Prostate gland (tissue), 2 donors: ENCODE data around the gene FOXJ3. TPM values are rescaled to one million over a fixed set of nuclear protein-coding genes. Genes with fewer than 3 reads are reported as not detected.

Experiments used
- DNase-seq: peaks from one replicate; pipeline ENCODE4 v3.0.0-alpha.2; 2019; ENCODE audit warnings: low spot score
- H3K27ac ChIP-seq, 2 donors: fragments of 200-600 bp; sonication (generic); 2 replicates each; pipeline ENCODE4 v1.5.1; 2017 to 2019
- H3K27me3 ChIP-seq: fragments of 200-600 bp; sonication (generic); replicated peaks from 2 replicates; pipeline ENCODE4 v1.5.1; 2019; ENCODE audit not compliant: insufficient read depth
- H3K36me3 ChIP-seq, 2 donors: fragments of 200-600 bp; sonication (generic); 1 replicate in 1 of 2; 2 replicates in 1 of 2; pipeline versions ENCODE4 v1.5.1 to v1.8.1; 2017 to 2019
- H3K4me1 ChIP-seq: fragments of 200-600 bp; sonication (generic); replicated peaks from 2 replicates; pipeline ENCODE4 v1.5.1; 2019
- H3K4me3 ChIP-seq, 2 donors: fragments of 200-600 bp; sonication (generic); 2 replicates each; pipeline ENCODE4 v1.5.1; 2017 to 2019
- H3K9me3 ChIP-seq: fragments of 200-600 bp; sonication (generic); 2 replicates; pipeline ENCODE4 v1.5.1; 2017
- CTCF ChIP-seq, 4 experiments: fragments of 200-600 bp in 2 of 4; fragments of 450-650 bp in 2 of 4; sonication (generic) in 2 of 4; IDR thresholded peaks; 1 replicate in 3 of 4; 2 replicates in 1 of 4; pipeline ENCODE4 v1.5.1; 2016 to 2019; ENCODE audit warnings: antibody characterized with exemption in 4 of 4, mild to moderate bottlenecking in 2 of 4, moderate library complexity in 2 of 4
- POLR2A ChIP-seq: fragments of 450-650 bp; IDR thresholded peaks from one replicate; pipeline ENCODE4 v1.6.1; 2016; ENCODE audit warnings: antibody characterized with exemption, mild to moderate bottlenecking
- POLR2AphosphoS5 ChIP-seq: sonication (generic); formaldehyde crosslinking; IDR thresholded peaks from one replicate; pipeline ENCODE4 v1.6.1; 2017; ENCODE audit warnings: antibody characterized with exemption
- WGBS: methylation state at CpG from one replicate; pipeline ENCODE4 v1.1.5; 2018; 5-methylcytosine and 5-hydroxymethylcytosine counted together
- intact Hi-C: fragments of 100-400 bp; cut with DNase I; formaldehyde crosslinking; loops from one replicate; pipeline ENCODE4 v1.14.2; 2022
- total RNA-seq, 2 donors: library from RNA; depleted of rRNA; stranded (reverse); fragments of >200 nt; gene quantifications; one replicate each; pipeline ENCODE4 v1.1.0, GENCODE V29; 2016

The FOXJ3 gene
- total RNA-seq, 2 donors from 2014 or later = 54.1 to 58.5 TPM

- Histone ChIP-seq H3K27ac (no peak overlapping the region), H3K36me3 (no peaks in the 10 kb centered on the region), H3K4me1 (no peaks in the 10 kb centered on the region), H3K27me3 (no peaks in the 10 kb centered on the region), H3K4me3 (no peak overlapping the region), H3K9me3 (no peaks in the 10 kb centered on the region)
- intact Hi-C loops = no loop called here
- TF ChIP-seq CTCF (IDR thresholded peaks at IDR 0.05) (no peak), POLR2A (no peak), POLR2AphosphoS5 (no peak)
- no peak for DNase-seq
- 71% methylated on average over 2 of the region's 2 CpGs for WGBS
Observed at GRCh38 chr1:42290130-42290529, 44.9 kb downstream of the FOXJ3 start.

- Histone ChIP-seq H3K9me3 (no peaks in the 10 kb centered on the region), H3K4me3 (no peak overlapping the region), H3K27me3 (no peaks in the 10 kb centered on the region), H3K36me3 (no peaks in the 10 kb centered on the region), H3K4me1 (no peaks in the 10 kb centered on the region), H3K27ac (no peak overlapping the region)
- no peak for DNase-seq
- 34% methylated on average over 1 of the region's 1 CpG for WGBS
- intact Hi-C loops = no loop called here
- TF ChIP-seq POLR2A (no peak), CTCF (IDR thresholded peaks at IDR 0.05) (no peak), POLR2AphosphoS5 (no peak)
Observed at GRCh38 chr1:42288311-42288985, 46.6 kb downstream of the FOXJ3 start.

- DNase-seq = no peak
- Histone ChIP-seq H3K27ac (no peak overlapping the region), H3K9me3 (no peaks in the 10 kb centered on the region), H3K27me3 (no peaks in the 10 kb centered on the region), H3K36me3 (no peaks in the 10 kb centered on the region), H3K4me3 (no peak overlapping the region), H3K4me1 (no peaks in the 10 kb centered on the region)
- 74% methylated on average over 5 of the region's 5 CpGs for WGBS
- TF ChIP-seq CTCF (IDR thresholded peaks at IDR 0.05) (no peak), POLR2A (no peak)
- intact Hi-C loops = no loop called here
Observed at GRCh38 chr1:42282867-42283583, 52.0 kb downstream of the FOXJ3 start.

GRCh38 chr1:42282024-42282579 lies 52.9 kb downstream of the FOXJ3 start:
- no peak overlapping the region for H3K4me3 ChIP-seq
- TF ChIP-seq POLR2A (no peak), CTCF (IDR thresholded peaks at IDR 0.05) (no peak), POLR2AphosphoS5 (no peak)
- intact Hi-C loops = no loop called here
- H3K27me3 ChIP-seq = no peaks in the 10 kb centered on the region
- H3K4me1 ChIP-seq = no peaks in the 10 kb centered on the region
- H3K27ac ChIP-seq = no peak overlapping the region
- WGBS = 94% methylated on average over 2 of the region's 2 CpGs
- no peaks in the 10 kb centered on the region for H3K36me3 ChIP-seq
- no peaks in the 10 kb centered on the region for H3K9me3 ChIP-seq
- DNase-seq = no peak

- 92% methylated on average over 1 of the region's 1 CpG for WGBS
- H3K36me3 ChIP-seq = no peaks in the 10 kb centered on the region
- H3K9me3 ChIP-seq = no peaks in the 10 kb centered on the region
- H3K4me3 ChIP-seq = no peak overlapping the region
- no peaks in the 10 kb centered on the region for H3K27me3 ChIP-seq
- no peak overlapping the region for H3K27ac ChIP-seq
- intact Hi-C loops = no loop called here
- no peaks in the 10 kb centered on the region for H3K4me1 ChIP-seq
- TF ChIP-seq POLR2AphosphoS5 = no peak
- no peak for TF ChIP-seq POLR2A
- no peak for TF ChIP-seq CTCF (IDR thresholded peaks at IDR 0.05)
- no peak for DNase-seq
Observed at GRCh38 chr1:42280821-42281220, 54.2 kb downstream of the FOXJ3 start.
